LNCaP clone FGC (cell line): Measurements from ENCODE around the gene ROR2.

ENCODE experiments used
- DNase-seq: peaks from one replicate; pipeline ENCODE4 v3.0.0-alpha.2; 2011; ENCODE audit warnings: low read depth
- H3K4me3 ChIP-seq: 2 replicates; pipeline ENCODE4 v1.5.1; 2011; ENCODE audit warnings: mild to moderate bottlenecking, low read depth, low read length, control low read depth
- TF ChIP-seq, protein P1 (sequence below): IDR thresholded peaks from 2 replicates; pipeline ENCODE4 v1.5.1; 2012; ENCODE audit warnings: mild to moderate bottlenecking; ENCODE audit not compliant: control insufficient read depth, insufficient read depth; ENCODE audit errors: extremely low read depth

ROR2 gene

DNA sequence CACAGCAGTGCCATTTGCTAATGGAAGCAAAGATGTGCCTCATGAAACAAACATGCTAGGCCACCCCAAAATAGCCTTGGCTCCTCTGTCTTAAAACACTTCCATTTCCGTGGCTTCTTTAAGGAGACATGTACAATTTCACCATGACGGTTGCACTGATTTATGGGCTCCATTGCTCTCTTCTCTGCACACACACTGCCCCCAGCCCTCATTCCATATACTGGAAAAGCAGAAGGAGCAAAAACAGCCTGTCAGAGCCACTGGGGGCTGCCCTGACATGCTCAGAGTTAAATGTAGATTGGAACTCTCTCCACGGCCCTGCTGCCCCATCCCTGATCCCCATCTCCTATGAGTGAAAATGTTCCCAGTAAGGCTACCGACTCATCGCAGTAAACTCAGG, 114.8 kb downstream of the ROR2 start:
- TF ChIP-seq, protein P1, sequence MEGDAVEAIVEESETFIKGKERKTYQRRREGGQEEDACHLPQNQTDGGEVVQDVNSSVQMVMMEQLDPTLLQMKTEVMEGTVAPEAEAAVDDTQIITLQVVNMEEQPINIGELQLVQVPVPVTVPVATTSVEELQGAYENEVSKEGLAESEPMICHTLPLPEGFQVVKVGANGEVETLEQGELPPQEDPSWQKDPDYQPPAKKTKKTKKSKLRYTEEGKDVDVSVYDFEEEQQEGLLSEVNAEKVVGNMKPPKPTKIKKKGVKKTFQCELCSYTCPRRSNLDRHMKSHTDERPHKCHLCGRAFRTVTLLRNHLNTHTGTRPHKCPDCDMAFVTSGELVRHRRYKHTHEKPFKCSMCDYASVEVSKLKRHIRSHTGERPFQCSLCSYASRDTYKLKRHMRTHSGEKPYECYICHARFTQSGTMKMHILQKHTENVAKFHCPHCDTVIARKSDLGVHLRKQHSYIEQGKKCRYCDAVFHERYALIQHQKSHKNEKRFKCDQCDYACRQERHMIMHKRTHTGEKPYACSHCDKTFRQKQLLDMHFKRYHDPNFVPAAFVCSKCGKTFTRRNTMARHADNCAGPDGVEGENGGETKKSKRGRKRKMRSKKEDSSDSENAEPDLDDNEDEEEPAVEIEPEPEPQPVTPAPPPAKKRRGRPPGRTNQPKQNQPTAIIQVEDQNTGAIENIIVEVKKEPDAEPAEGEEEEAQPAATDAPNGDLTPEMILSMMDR = no peak
- no peak overlapping the region for H3K4me3 ChIP-seq
- DNase-seq = no peak

DNA sequence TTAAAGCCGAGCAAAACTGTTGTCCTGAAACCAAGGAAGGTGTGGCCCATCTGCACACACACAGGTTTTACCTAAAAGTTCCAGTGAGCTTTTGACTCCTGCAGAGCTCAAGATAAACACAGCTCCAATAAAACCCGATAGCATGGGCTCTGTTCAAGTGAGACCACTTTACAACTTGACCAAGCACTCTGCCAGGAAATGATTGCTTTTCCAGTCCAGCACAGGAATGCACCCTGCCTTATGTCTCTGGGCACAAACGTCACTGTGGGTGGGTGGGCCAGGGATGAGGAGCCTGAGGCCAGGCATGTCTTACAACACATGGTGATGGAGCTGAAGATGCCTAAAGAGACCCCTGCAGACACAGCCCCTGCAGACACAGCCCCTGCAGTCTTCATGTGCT, 115.3 kb downstream of the ROR2 start:
- TF ChIP-seq, protein P1 = no peak

DNA sequence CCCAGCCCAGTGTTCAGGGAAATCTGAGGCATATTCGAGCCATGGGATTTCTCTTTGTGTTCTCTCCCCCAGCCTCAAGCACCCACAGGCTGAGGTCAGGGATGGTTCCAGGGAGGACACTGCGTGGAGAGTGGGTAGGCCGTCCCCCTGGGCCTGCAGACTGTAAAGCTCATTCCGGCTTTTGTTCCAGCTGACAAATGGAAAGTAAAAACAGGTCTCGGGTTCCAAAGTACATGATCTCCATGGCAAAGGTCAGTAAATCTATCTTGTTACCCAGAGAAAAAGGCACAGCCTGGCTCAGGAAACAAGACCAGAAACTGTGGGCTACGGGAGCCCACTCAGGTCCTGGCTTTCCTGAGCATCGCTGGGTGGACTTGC, 116.2 kb downstream of the ROR2 start:
- TF ChIP-seq, protein P1 = no peak
- H3K4me3 ChIP-seq = no peak overlapping the region
- no peak for DNase-seq

More for the DNA sequence above, 115.3 kb downstream of the ROR2 start:
- DNase-seq = no peak
- H3K4me3 ChIP-seq = no peak overlapping the region

DNA sequence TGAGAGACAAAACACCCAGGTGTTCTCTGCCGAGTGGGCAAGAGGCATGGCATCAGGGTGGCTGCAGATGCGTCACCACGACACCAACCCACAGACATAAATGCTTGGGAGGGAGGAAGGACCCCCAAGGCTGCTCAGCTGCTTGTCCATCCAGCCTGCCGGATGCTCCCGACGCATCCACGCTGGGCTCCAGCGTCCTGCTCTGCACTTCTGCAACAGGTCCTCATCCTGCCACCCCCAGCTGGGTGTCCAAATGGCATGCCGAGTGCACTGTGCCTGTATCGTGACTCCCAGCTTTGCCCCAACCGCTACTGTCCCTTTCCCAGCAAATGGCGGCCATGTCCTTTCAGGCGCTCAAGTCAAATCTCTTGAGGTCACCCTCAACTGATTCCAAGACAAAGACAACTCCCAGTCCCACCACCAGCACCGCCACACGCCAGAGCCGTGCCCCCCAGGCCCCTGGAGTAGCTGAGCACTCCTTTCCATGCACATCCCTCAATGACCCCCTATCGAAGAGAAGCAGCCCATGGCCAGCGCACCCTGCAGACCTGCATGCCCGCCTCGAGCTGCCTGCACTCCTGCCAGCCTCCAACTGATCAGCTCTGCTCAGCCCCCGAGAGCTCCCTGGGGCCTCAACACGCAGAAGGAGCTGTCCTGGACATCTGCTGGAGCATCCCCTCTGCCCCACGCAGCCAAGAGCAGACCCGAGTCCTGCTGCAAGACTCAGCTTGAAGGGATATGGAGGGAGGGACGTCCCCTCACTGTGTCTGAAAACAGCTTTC, 116.7 kb downstream of the ROR2 start:
- no peak for DNase-seq
- no peak overlapping the region for H3K4me3 ChIP-seq

GRCh38 chr9:91832322-91832721, 117.7 kb downstream of the ROR2 start:
- TF ChIP-seq, protein P1 = no peak
- no peak overlapping the region for H3K4me3 ChIP-seq
- no peak for DNase-seq

More for the DNA sequence above, 116.7 kb downstream of the ROR2 start:
- TF ChIP-seq, protein P1 = no peak

DNA sequence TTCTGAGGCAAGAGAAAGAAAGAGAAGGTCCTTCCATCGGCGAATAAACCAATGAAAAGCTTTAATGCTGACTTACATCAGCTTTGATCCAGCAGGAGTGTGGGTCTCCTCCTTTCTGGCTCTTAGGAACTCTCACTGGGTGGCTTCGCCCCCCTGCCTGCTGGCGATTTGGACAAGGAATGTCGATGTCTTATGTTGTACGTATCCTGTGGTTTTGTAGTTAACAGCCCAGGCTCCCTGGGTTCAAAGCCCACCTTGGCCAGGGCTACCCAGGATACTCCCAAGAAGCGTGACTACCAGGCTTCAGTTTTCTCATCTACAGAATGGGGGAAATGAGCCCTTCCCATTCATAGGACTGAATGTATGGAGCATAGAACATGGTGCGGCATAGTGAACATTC, 124.2 kb downstream of the ROR2 start:
- TF ChIP-seq, protein P1 = no peak
- DNase-seq = no peak
- no peak overlapping the region for H3K4me3 ChIP-seq

- TF ChIP-seq, protein P1 = no peak
- DNase-seq = no peak
These were observed 124.6 kb downstream of the ROR2 start for GRCh38 chr9:91825422-91825821.

More at GRCh38 chr9:91825422-91825821, 124.6 kb downstream of the ROR2 start:
- H3K4me3 ChIP-seq = no peak overlapping the region
